ENCODE measurements around the gene TMED3.

Gene TMED3

DNA sequence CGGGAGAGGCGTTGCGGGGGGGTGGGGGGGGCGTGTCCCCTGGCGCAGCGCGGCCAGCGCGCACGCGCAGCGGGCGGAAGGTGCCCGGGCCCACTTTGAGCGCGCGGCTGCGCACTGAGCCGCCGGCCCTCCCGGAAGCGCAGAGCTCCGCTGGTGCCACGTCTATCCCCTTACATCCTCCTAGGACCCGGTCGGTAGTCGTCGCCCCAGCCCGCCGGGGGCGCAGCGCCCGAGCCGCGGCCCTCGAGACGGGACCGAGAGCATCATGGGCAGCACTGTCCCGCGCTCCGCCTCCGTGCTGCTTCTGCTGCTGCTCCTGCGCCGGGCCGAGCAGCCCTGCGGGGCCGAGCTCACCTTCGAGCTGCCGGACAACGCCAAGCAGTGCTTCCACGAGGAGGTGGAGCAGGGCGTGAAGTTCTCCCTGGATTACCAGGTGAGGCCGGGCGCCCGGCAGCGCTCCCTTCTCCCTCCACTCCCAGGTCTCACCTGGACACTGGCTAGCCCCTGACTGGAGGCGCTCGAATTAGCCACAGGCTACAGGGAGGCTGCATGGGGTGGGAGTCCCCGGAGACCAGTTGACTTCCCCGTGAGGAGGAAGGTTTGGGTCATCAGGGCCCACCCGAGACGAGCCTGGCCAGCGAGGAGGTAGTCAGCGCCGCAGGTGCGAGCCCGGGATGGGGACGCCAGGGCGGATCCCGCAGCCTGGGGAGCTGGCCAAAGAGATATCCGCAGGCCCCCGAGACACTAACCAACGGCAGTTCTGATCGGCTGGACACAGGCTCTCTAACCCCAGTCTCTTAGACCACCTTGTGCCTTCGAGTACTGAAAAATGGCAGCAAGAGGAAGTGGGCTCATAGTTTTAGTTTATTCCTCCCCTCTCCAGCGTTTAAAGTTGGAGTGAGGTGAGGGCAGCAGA is at the start of gene TMED3:
Gene TMED3, plus strand, starts transcription at position 128 of the 916 bp plus-strand sequence. Its CDS starts 138 bp downstream, at position 266.
- Histone ChIP-seq H3K4me1 (no peaks in the 10 kb centered on the region), H2AFZ (peak within 1 kb of the TSS; percentile 80), H3K4me2 (ENCODE audit: low read length) (peak within 1 kb of the TSS; percentile 98), H3K4me3 (ENCODE audit: low read depth, low read length) (peak within 1 kb of the TSS; percentile 75), H3K9ac (peak within 1 kb of the TSS; percentile 19), H3K9me3 (ENCODE audit: control insufficient read depth, low read length) (no peaks in the 10 kb centered on the region), H3K36me3 (ENCODE audit: control insufficient read depth, insufficient read depth, low read length) (no peaks in the 10 kb centered on the region), H3K79me2 (no peaks in the 10 kb centered on the region), H3K27me3 (ENCODE audit: control insufficient read depth, insufficient read depth, low read length) (no peaks in the 10 kb centered on the region), H3K27ac (no peak within 1 kb of the TSS)
- TF ChIP-seq CTCF (IDR thresholded peaks at IDR 0.05): no peak

DNA sequence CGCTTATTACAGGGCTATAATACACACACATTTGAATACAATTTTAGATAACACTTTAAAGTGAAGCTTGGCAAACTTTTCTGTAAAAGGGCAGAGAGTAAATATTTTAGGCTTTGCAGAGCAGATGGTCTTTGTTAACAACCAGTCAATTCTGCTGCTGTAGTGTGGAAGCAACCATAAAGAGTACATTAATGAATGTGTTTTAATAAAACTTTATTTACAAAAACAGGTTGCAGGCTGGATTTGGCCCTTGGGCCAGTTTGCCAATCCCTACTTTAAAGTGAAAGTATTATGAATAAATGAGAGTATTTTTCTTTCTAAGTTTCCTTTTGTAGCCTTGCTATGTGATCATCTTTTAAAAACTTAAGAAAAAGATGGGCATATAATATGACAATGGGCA is 49.1 kb upstream of the TMED3 start:
- Histone ChIP-seq H3K79me2 (no peaks in the 10 kb centered on the region), H3K27ac (no peak overlapping the region), H2AFZ (no peak overlapping the region), H3K36me3 (ENCODE audit: control insufficient read depth, insufficient read depth, low read length) (no peaks in the 10 kb centered on the region), H3K4me2 (ENCODE audit: low read length) (no peak overlapping the region), H3K4me3 (ENCODE audit: low read depth, low read length) (no peak overlapping the region), H3K27me3 (ENCODE audit: control insufficient read depth, insufficient read depth, low read length) (no peaks in the 10 kb centered on the region), H3K9me3 (ENCODE audit: control insufficient read depth, low read length) (no peaks in the 10 kb centered on the region), H3K9ac (no peak overlapping the region), H3K4me1 (no peaks in the 10 kb centered on the region)
- no peak for TF ChIP-seq CTCF (IDR thresholded peaks at IDR 0.05)

DNA sequence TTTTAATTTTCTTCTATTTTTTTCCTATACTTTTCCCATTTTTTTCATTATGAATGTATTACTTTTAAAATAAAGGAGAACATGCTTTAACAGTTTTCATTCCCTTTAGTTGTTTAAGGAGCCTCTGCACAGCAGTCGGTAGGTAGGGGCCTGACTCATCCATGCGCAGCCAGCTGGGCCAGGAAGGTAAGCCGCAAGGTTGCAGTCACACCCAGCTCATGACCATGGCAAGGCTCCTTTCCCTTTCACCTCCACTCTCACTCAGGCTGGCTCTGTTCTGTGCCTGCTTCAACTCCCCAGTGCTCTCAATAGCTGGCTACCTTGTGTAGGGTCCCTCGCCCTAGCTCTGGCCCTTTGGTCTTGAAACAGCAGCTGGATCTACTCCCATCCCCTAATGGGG is 45.7 kb upstream of the TMED3 start:
- H3K27me3 ChIP-seq (ENCODE audit: control insufficient read depth, insufficient read depth, low read length): no peaks in the 10 kb centered on the region
- H3K4me3 ChIP-seq (ENCODE audit: low read depth, low read length): no peak overlapping the region
- no peak for TF ChIP-seq CTCF (IDR thresholded peaks at IDR 0.05)
- no peaks in the 10 kb centered on the region for H3K36me3 ChIP-seq (ENCODE audit: control insufficient read depth, insufficient read depth, low read length)
- H3K9me3 ChIP-seq (ENCODE audit: control insufficient read depth, low read length): no peaks in the 10 kb centered on the region
- H3K9ac ChIP-seq: no peak overlapping the region
- no peak overlapping the region for H2AFZ ChIP-seq
- H3K4me1 ChIP-seq: no peaks in the 10 kb centered on the region
- H3K4me2 ChIP-seq (ENCODE audit: low read length): no peak overlapping the region
- H3K79me2 ChIP-seq: no peaks in the 10 kb centered on the region
- no peak overlapping the region for H3K27ac ChIP-seq

GRCh38 chr15:79265987-79266579 is 44.8 kb upstream of the TMED3 start:
- no peak overlapping the region for H3K4me2 ChIP-seq (ENCODE audit: low read length)
- no peak overlapping the region for H3K27ac ChIP-seq
- no peak overlapping the region for H2AFZ ChIP-seq
- H3K27me3 ChIP-seq (ENCODE audit: control insufficient read depth, insufficient read depth, low read length): no peaks in the 10 kb centered on the region
- no peaks in the 10 kb centered on the region for H3K36me3 ChIP-seq (ENCODE audit: control insufficient read depth, insufficient read depth, low read length)
- no peaks in the 10 kb centered on the region for H3K79me2 ChIP-seq
- no peaks in the 10 kb centered on the region for H3K4me1 ChIP-seq
- no peaks in the 10 kb centered on the region for H3K9me3 ChIP-seq (ENCODE audit: control insufficient read depth, low read length)
- H3K9ac ChIP-seq: no peak overlapping the region
- no peak for TF ChIP-seq CTCF (IDR thresholded peaks at IDR 0.05)
- H3K4me3 ChIP-seq (ENCODE audit: low read depth, low read length): no peak overlapping the region
